Stimulated activated CD8-positive, alpha-beta memory T cell treated with anti-CD3 and anti-CD28 coated beads, Interleukin-15, amount 100 ng/mL, for 1 hour (primary cell): ENCODE measurements around the gene CES3.
A peak's percentile ranks its signal among the peaks of the same experiment; 100 is the strongest.

Experiments
- DNase-seq: peaks from one replicate; pipeline ENCODE4 v3.0.0-alpha.2; 2020; ENCODE audit warnings: low read depth

Gene CES3

GRCh38 chr16:67006930-67007658 is 46.0 kb downstream of the CES3 start:
- no peak for DNase-seq

GRCh38 chr16:67009158-67009557 is 48.1 kb downstream of the CES3 start:
- no peak for DNase-seq

- DNase-seq, result no peak
Measured at GRCh38 chr16:67011274-67011673, 50.2 kb downstream of the CES3 start.

GRCh38 chr16:67013233-67013822 is 52.3 kb downstream of the CES3 start:
- no peak for DNase-seq

GRCh38 chr16:67013823-67014633 is 53.0 kb downstream of the CES3 start:
- peak; percentile 30 for DNase-seq

GRCh38 chr16:67014634-67015312 is 53.7 kb downstream of the CES3 start:
- DNase-seq, result no peak

GRCh38 chr16:67015313-67015731 is 54.3 kb downstream of the CES3 start:
- no peak for DNase-seq

GRCh38 chr16:67016143-67016542 is 55.1 kb downstream of the CES3 start:
- DNase-seq, result no peak

GRCh38 chr16:67016681-67017420 is 55.8 kb downstream of the CES3 start:
- no peak for DNase-seq

GRCh38 chr16:67017421-67017750 is 56.3 kb downstream of the CES3 start:
- DNase-seq, result no peak

- DNase-seq, result peak; percentile 78
Measured at GRCh38 chr16:67017810-67018488, 56.9 kb downstream of the CES3 start.

GRCh38 chr16:67019171-67019570 is 58.1 kb downstream of the CES3 start:
- DNase-seq, result no peak

- DNase-seq, result no peak
Measured at GRCh38 chr16:67021321-67021720, 60.3 kb downstream of the CES3 start.

GRCh38 chr16:67022531-67023214 is 61.6 kb downstream of the CES3 start:
- no peak for DNase-seq

GRCh38 chr16:67023689-67024088 is 62.6 kb downstream of the CES3 start:
- DNase-seq, result no peak
